Measurements from ENCODE around the gene PCDHGA5. TPM values are rescaled to one million over a fixed set of nuclear protein-coding genes. Genes with fewer than 3 reads are reported as not detected.
A peak's percentile ranks its signal among the peaks of the same experiment; 100 is the strongest.
"Not testable (repeated sequence)": the region's sequence is repeated elsewhere in the genome, so short reads cannot be mapped to it uniquely, and the experiment has no call there.

The PCDHGA5 gene
- total RNA-seq, 1 donor: 3.5 TPM

GRCh38 chr5:141389153-141390042 is 25.4 kb downstream of the PCDHGA5 start:
- H3K4me3 ChIP-seq (ENCODE audit: low read depth, low read length): no peak overlapping the region
- TF ChIP-seq CTCF (IDR thresholded peaks at IDR 0.05; ENCODE audit: insufficient read depth, low read length): no peak
- DNase-seq (ENCODE audit: low read depth): no peak

DNA sequence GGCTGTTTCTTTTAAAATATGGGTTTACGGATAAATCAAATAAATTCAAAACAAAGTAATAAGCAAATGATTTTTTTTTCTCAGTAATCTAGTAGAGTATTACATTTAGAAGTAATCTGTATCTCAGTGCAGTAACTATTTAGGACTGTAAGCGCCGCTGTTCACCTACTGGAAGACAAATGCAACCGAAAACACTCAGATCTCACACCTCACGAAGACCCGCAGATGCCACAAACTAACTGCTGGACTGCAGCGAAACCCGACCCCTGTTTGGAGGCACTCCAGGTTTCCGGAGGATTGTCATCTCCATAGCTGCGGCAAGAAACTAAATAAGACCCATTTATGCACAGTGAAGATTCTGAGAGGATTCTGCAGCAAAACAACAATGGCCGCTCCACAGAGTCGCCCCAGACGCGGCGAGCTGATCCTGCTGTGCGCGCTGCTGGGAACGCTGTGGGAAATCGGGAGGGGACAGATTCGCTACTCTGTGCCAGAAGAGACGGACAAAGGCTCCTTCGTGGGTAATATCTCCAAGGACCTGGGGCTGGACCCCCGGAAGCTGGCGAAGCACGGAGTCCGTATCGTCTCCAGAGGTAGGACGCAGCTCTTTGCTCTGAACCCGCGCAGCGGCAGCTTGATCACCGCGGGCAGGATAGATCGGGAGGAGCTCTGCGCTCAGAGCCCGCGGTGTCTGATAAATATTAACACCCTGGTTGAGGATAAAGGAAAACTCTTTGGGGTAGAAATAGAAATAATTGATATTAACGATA is 28.7 kb downstream of the PCDHGA5 start, which contains the start of gene PCDHGA8:
PCDHGA8 (plus strand) TSS at position 205 of the 770 bp plus-strand sequence; CDS start at position 386, 181 bp downstream.
- peak within 1 kb of the TSS; percentile 1 for H3K4me3 ChIP-seq (ENCODE audit: low read depth, low read length)
- DNase-seq (ENCODE audit: low read depth): peak; percentile 30

DNA sequence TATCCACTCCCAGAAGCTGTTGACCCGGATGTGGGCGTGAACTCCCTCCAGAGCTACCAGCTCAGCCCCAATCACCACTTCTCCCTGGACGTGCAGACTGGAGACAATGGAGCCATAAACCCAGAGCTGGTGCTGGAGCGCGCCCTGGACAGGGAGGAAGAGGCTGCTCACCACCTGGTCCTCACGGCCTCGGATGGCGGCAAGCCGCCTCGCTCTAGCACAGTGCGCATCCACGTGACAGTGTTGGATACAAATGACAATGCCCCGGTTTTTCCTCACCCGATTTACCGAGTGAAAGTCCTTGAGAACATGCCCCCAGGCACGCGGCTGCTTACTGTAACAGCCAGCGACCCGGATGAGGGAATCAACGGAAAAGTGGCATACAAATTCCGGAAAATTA is 29.3 kb downstream of the PCDHGA5 start:
- TF ChIP-seq CTCF (IDR thresholded peaks at IDR 0.05; ENCODE audit: insufficient read depth, low read length): no peak
- H3K4me3 ChIP-seq (ENCODE audit: low read depth, low read length): no peak overlapping the region
- DNase-seq (ENCODE audit: low read depth): no peak

More for the DNA sequence above, 28.7 kb downstream of the PCDHGA5 start, which contains the start of gene PCDHGA8:
- TF ChIP-seq CTCF (IDR thresholded peaks at IDR 0.05; ENCODE audit: insufficient read depth, low read length): peak; percentile 27

DNA sequence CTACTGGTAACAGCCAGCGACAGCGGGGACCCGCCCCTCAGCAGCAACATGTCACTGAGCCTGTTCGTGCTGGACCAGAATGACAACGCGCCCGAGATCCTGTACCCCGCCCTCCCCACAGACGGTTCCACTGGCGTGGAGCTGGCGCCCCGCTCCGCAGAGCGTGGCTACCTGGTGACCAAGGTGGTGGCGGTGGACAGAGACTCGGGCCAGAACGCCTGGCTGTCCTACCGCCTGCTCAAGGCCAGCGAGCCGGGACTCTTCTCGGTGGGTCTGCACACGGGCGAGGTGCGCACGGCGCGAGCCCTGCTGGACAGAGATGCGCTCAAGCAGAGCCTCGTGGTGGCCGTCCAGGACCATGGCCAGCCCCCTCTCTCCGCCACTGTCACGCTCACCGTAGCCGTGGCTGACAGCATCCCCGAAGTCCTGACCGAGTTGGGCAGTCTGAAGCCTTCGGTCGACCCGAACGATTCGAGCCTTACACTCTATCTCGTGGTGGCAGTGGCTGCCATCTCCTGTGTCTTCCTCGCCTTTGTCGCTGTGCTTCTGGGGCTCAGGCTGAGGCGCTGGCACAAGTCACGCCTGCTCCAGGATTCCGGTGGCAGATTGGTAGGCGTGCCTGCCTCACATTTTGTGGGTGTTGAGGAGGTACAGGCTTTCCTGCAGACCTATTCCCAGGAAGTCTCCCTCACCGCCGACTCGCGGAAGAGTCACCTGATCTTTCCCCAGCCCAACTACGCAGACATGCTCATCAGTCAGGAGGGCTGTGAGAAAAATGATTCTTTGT is 30.6 kb downstream of the PCDHGA5 start:
- not testable (repeated sequence) for DNase-seq (ENCODE audit: low read depth); H3K4me3 ChIP-seq (ENCODE audit: low read depth, low read length)

GRCh38 chr5:141397756-141398551 is 34.0 kb downstream of the PCDHGA5 start, which contains the start of gene PCDHGB5:
Gene PCDHGB5, plus strand, starts transcription at chr5:141397947. Its CDS starts 181 bp downstream, at chr5:141398128.
- DNase-seq (ENCODE audit: low read depth): peak; percentile 71
- TF ChIP-seq CTCF (IDR thresholded peaks at IDR 0.05; ENCODE audit: insufficient read depth, low read length): peak; percentile 67
- H3K4me3 ChIP-seq (ENCODE audit: low read depth, low read length): peak within 1 kb of the TSS; percentile 62

DNA sequence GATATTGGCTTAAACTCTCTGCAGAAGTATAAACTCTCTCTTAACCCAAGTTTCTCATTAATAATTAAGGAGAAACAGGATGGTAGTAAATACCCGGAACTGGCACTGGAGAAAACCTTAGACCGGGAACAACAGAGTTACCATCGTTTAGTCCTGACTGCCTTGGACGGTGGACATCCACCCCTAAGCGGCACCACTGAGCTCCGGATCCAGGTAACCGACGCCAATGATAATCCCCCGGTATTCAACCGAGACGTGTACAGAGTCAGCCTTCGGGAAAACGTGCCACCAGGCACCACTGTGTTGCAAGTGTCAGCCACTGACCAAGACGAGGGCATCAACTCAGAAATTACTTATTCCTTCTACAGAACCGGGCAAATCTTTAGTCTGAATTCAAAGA is 34.6 kb downstream of the PCDHGA5 start:
- DNase-seq (ENCODE audit: low read depth): no peak
- no peak for TF ChIP-seq CTCF (IDR thresholded peaks at IDR 0.05; ENCODE audit: insufficient read depth, low read length)
- peak overlapping the region; percentile 27 for H3K4me3 ChIP-seq (ENCODE audit: low read depth, low read length)
